Kidney (tissue), 14 donors: ENCODE results near the gene PAGR1. TPM values are rescaled to one million over a fixed set of nuclear protein-coding genes. Genes with fewer than 3 reads are reported as not detected.

Experiments used
- DNase-seq, 5 donors: peaks; one replicate each; pipeline ENCODE4 v3.0.0-alpha.2; 2013 to 2020
- FAIRE-seq: peaks from 2 replicates; lab custom pipeline; 2012; peaks lifted over from hg19 to GRCh38; lab: Jason Lieb, UNC
- H3K27ac ChIP-seq, 2 donors: one replicate each; pipeline ENCODE4 v1.7.0; 2013; ENCODE audit warnings: low read depth in 2 of 2, low read length in 2 of 2, inconsistent platforms in 1 of 2
- H3K27me3 ChIP-seq: one replicate; pipeline ENCODE4 v1.7.1; 2013; ENCODE audit warnings: low read length, inconsistent platforms; ENCODE audit not compliant: control insufficient read depth, insufficient read depth
- H3K36me3 ChIP-seq, 3 donors: one replicate each; pipeline versions ENCODE4 v1.7.0 to v1.7.1; 2013; ENCODE audit warnings: low read length in 3 of 3, control low read depth in 1 of 3, inconsistent platforms in 1 of 3; ENCODE audit not compliant: insufficient read depth in 3 of 3, control insufficient read depth in 2 of 3
- H3K4me1 ChIP-seq, 3 donors: one replicate each; pipeline versions ENCODE4 v1.7.0 to v1.7.1; 2013; ENCODE audit warnings: low read length in 3 of 3, inconsistent platforms in 1 of 3, low read depth in 1 of 3; ENCODE audit not compliant: control insufficient read depth in 2 of 3, insufficient read depth in 2 of 3
- H3K4me3 ChIP-seq, 3 donors: one replicate each; pipeline versions ENCODE4 v1.7.0 to v1.8.1; 2013; ENCODE audit warnings: low read length in 3 of 3, control low read depth in 1 of 3, inconsistent platforms in 1 of 3
- H3K9ac ChIP-seq, 3 donors: one replicate each; pipeline versions ENCODE4 v1.7.0 to v1.7.1; 2013; ENCODE audit warnings: low read length in 3 of 3, control low read depth in 1 of 3, inconsistent platforms in 1 of 3
- H3K9me3 ChIP-seq, 3 donors: one replicate each; pipeline versions ENCODE4 v1.7.0 to v1.7.1; 2013; ENCODE audit warnings: low read length in 3 of 3, control low read depth in 1 of 3, inconsistent platforms in 1 of 3; ENCODE audit not compliant: control insufficient read depth in 2 of 3, insufficient read depth in 1 of 3
- CTCF ChIP-seq: IDR thresholded peaks from 3 replicates; pipeline ENCODE4 v1.5.1; 2012; ENCODE audit warnings: mild to moderate bottlenecking, moderate library complexity, borderline replicate concordance; ENCODE audit not compliant: insufficient read depth; ENCODE audit errors: extremely low read depth
- intact Hi-C: fragments of 100-400 bp; cut with DNase I; formaldehyde crosslinking; loops from one replicate; pipeline ENCODE4 v1.11.1; 2022
- polyA plus RNA-seq: library from polyadenylated mRNA; stranded (reverse); fragments of 350-450 nt; fragmentation: Illumina TruSeq; extraction: RNeasy Lipid Tissue Mini Kit (QIAGEN cat#74804); gene quantifications from one replicate; pipeline ENCODE4 v1.2.3, GENCODE V29; 2014; ENCODE audit warnings: low read depth, low replicate concordance; ENCODE audit not compliant: insufficient read depth
- total RNA-seq: library from RNA; stranded (reverse); fragmentation: NEBNext Ultra II Directional; extraction: Animal tissue kit (Norgen Biotek cat#: 25700); gene quantifications from one replicate; pipeline ENCODE4 v1.2.1, GENCODE V29; 2021
- donor health status: control.
- donor health status: control.
- donor health status: control.
- donor health status: control.
- donor health status: control.
- donor health status: DM: yes; HTN: yes; CAD: no.
- donor health status: Normal renal cell carcinoma (clear cell type).

The PAGR1 gene
- total and polyA plus RNA-seq, 2 donors from 2014 or later, result 23.5 to 30.0 TPM

DNA sequence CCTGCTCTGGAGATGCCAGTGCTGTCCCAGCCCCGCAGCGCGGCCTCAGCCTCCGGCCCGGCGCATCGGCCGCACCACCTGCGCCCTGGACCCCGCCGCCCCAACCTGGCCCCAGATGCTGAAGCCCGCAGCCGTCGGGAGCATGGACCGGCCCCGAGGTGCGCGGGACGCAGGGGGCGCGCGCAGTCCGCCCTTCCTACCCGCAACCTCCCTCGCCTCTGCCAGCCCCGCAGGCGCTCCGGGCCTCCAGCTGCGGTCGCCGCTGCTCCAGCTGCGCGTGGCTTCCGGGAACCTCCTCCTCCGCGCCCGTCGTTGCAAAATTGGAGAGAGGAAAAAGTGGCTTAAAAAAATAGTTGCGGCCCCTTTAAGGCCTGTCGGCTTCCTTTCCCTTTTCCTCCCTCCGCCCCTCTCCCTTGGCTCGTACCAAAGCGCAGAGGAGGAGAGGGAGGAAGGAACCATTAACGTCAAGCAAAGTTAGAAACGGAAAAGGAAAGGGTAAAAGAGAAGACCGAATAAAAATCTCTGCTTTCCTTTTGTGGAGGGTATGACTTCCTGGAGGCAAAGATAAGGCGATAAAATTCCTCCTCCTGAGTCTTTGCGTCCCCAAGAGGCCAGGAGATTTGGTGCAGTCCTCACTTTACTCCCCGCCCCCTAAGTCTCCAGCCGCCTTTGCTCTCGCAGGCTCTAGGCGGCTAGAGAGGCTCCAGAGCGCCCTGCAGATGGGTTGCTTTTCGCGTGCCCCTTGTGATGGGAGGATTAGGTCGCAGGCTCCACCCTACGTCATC, 47.1 kb downstream of the PAGR1 start, which contains the start of gene CDIPT:
TSS of gene CDIPT (minus strand) at position 343 of the 785 bp plus-strand sequence. CDS start 369 bp downstream, outside the sequence.
- H3K27ac ChIP-seq, result peak within 1 kb of the TSS; percentile 97 to 98
- no peaks in the 10 kb centered on the region for H3K9me3 ChIP-seq
- DNase-seq, result peak; percentile 95 to 99 (median 96)
- TF ChIP-seq CTCF, result peak; percentile 77
- peak within 1 kb of the TSS; percentile 66 to 86 (median 74) for H3K9ac ChIP-seq
- H3K4me3 ChIP-seq, result peak within 1 kb of the TSS; percentile 71 to 91 (median 87)
- H3K27me3 ChIP-seq, result no peaks in the 10 kb centered on the region
- peaks cover 0 to 5% (median 0%) of the 10 kb centered on the region in 3 donors for H3K36me3 ChIP-seq
- FAIRE-seq, result peak; percentile 54
- peaks cover 0 to 12% (median 5%) of the 10 kb centered on the region in 3 donors for H3K4me1 ChIP-seq
- intact Hi-C loops, result no loop called here

GRCh38 chr16:29863669-29863984, 47.7 kb downstream of the PAGR1 start:
- Histone ChIP-seq H3K9me3 (no peaks in the 10 kb centered on the region), H3K4me3 (peak overlapping the region; percentile 36 to 87 (median 69)), H3K36me3 (peaks cover 0 to 4% (median 0%) of the 10 kb centered on the region in 3 donors), H3K9ac (no peak overlapping the region), H3K4me1 (peaks cover 0 to 12% (median 5%) of the 10 kb centered on the region in 3 donors), H3K27ac (peak overlapping the region in 1 of 2 donors; percentile 97), H3K27me3 (no peaks in the 10 kb centered on the region)
- intact Hi-C loops, result no loop called here
- DNase-seq (no peak), FAIRE-seq (no peak)
- no peak for TF ChIP-seq CTCF

DNA sequence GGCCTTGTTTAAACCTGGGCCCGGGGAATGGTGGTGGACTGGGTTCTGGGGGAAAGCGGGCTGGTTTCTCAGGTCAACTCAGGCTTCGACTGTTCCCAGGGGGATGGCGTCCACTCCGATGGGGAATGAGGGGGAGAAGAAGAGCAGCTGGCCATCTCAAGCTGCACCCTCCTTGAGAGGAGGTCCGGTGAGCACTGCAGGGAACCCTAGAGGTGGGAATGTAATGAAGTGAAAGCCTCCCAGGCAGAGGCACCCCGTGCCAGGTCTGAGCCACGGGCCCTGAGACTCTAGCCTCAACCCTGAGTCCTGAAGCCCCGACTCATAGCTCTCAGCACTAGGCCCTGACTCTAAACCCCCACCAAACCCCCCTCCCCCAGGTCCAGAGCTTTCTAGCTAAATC, 48.3 kb downstream of the PAGR1 start:
- FAIRE-seq (no peak), DNase-seq (peak in 1 of 5 donors; percentile 66)
- Histone ChIP-seq H3K27ac (no peak overlapping the region), H3K36me3 (no peaks in the 10 kb centered on the region), H3K4me3 (no peak overlapping the region), H3K27me3 (no peaks in the 10 kb centered on the region), H3K9ac (no peak overlapping the region), H3K9me3 (no peaks in the 10 kb centered on the region), H3K4me1 (peaks cover 0 to 12% (median 5%) of the 10 kb centered on the region in 3 donors)
- intact Hi-C loops, result no loop called here
- TF ChIP-seq CTCF, result no peak
